Activated CD4-positive, alpha-beta T cell treated with anti-CD3 and anti-CD28 coated beads, Interleukin-2, amount 50 U/mL, for 24 hours (primary cell): ENCODE data around the gene MED10.

Experiments
- DNase-seq, 2 donors: peaks; one replicate each; pipeline ENCODE4 v3.0.0-alpha.2; 2020; ENCODE audit warnings: low read depth in 1 of 2, low spot score in 1 of 2

Gene MED10, protein sequence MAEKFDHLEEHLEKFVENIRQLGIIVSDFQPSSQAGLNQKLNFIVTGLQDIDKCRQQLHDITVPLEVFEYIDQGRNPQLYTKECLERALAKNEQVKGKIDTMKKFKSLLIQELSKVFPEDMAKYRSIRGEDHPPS

DNA sequence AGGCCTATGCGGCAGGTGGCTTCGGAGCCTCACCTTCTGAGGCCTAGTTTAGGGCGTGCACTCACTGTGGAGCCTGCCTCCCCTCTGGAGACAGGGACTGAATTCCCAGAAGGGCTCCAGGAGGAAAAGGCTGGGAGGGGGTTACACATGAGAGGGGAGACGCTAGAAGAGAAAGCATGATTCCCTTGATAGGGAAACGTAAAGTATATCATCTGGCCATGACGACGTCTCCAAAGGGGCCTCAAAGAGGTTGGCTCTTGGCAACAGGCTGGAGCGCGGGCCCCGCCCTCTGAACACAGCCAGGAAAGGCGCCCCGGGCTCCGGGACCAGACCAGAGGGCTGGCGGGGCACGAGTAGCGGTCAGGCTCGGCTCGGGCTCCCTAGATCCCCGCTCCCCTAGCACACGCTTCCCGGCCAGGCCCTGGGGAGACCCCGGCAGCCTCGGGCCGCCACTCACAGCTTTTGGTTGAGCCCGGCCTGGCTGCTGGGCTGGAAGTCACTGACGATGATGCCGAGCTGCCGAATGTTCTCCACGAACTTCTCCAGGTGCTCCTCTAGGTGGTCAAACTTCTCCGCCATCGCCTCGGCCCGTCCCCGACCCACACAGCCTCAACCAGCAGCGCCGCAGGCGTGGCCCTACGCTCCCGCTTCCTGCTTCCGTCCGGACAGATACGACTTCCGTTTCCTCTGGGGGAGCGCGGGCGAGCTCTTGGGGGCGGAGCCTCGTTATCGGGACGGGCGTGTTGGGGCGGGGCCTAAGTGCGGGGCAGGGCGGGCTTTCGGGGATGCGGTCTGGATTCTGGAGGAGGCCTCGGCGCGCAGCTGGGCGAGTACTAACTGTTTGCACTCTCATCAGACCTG, at the start of gene MED10:
MED10 (minus strand) TSS at position 643 of the 861 bp plus-strand sequence; CDS start at position 579, 64 bp downstream.
- DNase-seq = peak; percentile 93 to 94

DNA sequence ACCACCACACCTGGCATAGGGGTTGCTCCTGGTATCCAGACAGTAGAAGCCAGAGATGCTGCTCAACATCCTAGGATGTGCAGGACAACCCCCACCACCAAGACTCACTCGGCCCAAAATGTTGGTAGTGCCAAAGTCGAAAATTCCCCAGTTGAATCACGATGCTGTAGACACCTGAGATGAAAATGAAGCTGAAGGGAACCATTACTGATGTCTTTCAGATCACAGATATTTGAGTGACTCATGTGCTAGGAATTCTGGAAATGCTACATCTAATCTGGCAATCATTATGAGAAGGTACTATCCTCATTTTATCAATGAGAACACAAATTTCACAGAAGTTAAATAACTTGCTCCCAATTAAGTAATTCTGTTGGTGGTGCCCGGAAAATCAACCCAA, 49.3 kb upstream of the MED10 start:
- no peak for DNase-seq

DNA sequence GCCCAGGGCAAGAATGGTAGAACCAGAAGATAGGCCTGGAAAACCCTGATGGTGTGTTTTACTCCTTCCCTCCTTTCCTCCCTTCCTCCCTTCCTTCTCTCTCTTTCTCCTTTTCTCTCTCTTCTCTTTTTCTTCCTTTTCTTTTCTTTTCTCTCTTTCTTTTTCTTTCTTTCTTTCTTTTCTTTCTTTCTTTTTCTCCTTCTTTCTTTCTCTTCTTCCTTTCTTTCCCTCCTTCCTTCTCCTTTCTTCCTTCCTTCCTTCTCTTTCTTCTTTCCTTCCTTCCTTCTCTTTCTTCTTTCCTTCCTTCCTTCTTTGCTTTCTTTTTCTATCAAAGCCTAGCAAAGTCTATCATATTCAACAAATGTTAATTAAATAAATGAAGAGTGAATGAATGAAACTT, 46.4 kb upstream of the MED10 start:
- DNase-seq = no peak

DNA sequence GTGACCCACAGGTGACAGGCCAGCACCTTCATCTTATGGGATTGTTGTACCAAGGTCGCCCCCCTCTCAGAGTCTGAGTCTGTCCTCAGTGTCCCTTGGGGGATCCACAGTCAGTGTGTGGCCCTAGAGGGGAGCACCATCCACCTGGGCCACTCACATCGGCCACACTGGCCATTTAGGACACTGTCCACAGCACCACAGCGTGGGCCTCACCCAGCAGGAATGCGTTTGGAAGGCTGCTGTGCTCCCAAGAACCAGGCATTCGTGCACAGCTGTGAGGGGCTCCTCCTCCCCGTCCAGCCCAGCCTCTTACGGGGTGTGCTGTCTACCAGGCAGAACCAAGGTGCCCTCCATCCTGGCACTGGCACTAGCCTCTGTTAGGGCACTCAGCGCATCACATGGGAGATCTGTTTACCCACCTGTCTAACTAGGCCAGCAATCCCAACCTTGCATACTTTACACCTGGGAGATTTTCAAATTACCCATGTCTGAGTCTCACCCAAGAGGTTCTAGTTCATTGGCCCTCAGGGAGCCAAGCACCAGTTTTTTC, 45.8 kb upstream of the MED10 start:
- no peak for DNase-seq

DNA sequence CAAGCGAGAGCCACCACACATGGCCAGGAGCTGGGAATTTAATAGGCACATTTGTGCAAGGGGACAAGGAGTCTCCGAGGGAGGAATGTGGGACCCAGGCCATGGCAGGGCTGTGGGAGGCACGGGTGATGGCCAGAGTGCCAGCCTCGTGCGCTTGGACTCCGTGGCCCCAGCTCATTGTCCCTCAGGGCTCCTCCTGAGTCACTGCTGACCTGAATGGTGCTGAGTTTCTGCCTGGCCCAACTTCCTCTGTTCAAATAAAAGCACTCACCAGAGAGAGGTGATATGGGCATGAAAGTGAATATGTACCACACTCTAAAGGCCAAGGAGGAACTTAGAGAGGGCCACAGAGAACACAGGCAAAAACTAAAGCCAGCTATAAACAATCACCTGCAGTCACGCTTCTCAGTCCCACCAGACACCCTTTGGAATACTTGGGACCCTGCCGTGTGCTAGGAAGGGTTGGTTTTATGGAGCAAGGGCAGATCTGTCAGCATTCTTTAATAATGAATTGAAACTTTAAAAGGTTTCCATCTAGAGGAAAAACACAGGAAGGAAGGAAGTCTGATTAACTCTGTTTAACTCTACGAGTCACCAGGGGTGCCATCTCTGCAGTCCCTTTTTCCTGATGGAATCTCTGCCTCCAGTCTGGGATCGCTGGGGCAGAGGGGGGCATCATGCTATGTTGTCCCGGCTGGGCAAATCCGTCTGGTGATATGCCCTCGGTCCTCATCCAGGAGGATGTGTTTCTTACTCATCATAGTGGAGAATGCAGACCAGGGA, 45.2 kb upstream of the MED10 start:
- no peak for DNase-seq

DNA sequence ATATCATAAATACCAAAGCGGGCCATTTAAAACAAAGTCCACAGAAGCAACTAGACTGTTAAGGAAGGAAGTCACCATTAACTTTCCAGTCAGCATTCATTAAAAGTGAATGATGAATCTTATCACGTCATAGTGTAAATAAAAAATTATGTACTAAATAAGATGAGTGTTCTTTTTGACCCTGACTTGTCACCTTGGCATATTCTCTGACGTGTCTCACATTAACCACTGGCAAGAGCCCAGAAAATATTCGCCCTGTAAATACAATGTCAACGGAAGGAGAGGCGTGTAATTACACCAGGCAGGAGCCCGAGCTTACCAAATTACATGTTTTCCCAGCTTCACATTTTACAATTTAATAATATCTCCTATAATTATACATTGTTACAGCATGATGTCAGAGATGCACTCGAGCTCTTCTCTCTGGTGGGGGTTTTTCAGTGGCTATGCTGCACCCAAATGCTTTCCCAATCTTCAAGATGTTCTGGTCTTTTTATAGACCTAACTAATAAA, 41.0 kb upstream of the MED10 start:
- DNase-seq = no peak

DNA sequence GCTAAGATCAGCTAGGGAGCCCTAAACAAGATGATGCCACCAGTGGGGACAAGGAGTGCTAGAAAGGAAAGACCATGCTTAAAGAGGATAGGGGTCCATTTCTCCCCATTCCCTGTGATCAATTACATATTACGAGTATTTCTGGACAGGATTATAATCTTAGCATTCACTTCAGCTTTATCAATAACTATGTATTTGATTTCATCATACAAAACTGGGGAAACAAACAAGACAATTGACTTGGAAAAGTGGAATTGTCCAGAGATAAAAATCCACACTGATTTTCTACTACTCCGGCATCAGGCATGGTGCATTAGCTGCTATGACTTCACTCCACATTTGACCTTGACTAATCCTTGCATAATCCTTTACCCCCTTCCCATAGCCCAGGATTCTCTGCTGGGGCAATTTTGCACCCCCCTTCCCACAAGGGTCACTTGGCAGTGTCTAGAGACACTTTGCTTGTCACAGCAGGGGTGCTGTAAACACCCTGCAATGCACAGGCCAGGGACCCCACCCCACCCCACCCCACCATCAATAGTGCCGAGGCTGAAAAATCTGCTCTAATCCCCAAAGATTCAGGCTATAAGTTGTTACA, 40.4 kb upstream of the MED10 start:
- DNase-seq = no peak

DNA sequence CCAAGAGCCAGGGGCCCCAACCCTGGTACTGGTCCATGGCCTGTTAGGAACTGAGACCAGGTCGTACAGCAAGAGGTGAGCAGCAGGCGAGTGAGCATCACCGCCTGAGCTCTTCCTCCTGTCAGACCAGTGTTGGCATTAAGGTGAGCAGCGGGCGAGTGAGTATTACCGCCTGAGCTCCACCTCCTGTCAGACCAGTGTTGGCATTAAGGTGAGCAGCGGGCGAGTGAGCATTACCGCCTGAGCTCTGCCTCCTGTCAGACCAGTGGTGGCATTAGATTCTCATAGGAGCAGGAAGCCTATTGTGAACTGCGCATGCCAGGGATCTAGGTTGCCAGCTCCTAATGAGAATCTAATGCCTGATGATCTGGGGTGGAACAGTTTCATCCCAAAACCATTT, 39.3 kb upstream of the MED10 start:
- DNase-seq = no peak

DNA sequence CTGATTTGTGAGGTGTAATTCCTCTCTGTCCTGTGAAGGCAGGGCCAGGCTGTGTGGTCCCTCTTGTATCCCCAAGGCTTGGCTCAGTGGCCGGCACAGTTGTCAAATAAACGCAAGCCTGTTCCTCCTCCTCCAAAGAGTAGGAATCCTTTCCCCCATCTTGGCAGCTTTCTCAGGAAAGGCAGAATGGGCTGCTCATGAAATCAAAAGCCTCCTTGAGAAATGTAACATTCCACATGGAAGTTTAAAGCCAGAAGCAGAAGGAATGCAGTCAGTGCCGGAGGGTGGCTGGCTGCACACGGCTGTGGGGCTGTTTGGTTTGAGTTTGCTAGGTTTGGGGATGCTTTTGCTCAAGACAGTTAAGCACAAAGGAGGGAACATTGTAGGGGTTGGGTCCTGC, 34.5 kb upstream of the MED10 start:
- no peak for DNase-seq

DNA sequence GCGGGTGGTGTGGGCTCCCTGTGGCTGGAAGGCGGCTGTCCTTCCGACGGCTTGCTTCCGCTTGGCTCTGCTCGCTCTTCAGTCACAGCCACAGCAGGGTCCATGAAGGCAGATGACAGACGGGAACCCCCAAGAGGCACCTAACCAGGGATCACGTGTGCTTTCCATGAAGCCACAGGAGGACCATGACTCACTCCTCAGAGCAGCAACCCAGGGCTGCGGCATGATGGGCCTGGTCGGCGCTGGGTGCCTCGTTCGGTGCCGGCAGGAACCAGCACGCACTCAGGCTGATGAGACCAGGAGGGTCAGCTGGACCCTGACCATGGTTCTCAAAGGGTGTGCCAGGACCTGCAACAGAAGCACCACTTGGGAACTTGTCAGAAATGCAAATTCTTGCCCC, 32.8 kb upstream of the MED10 start:
- DNase-seq = no peak

DNA sequence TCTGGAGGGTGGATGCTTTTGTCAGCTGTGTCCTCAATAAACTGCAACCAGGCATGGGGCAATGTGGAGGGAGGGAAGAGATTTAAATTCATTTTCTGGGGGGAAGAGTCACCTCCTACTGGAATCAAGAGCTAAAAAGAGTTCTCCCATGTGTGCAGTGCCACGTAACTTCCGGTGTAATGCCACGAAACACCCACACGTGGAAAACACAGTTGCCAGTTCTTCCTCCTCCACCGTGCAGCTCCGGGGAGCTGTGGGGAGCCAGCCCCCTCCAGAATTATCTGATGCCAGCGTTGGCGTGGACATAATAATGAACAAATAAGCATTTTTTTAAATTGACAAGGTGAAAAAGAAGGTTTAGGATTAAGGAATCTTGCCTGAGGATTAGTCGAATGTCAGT, 32.1 kb upstream of the MED10 start:
- no peak for DNase-seq

DNA sequence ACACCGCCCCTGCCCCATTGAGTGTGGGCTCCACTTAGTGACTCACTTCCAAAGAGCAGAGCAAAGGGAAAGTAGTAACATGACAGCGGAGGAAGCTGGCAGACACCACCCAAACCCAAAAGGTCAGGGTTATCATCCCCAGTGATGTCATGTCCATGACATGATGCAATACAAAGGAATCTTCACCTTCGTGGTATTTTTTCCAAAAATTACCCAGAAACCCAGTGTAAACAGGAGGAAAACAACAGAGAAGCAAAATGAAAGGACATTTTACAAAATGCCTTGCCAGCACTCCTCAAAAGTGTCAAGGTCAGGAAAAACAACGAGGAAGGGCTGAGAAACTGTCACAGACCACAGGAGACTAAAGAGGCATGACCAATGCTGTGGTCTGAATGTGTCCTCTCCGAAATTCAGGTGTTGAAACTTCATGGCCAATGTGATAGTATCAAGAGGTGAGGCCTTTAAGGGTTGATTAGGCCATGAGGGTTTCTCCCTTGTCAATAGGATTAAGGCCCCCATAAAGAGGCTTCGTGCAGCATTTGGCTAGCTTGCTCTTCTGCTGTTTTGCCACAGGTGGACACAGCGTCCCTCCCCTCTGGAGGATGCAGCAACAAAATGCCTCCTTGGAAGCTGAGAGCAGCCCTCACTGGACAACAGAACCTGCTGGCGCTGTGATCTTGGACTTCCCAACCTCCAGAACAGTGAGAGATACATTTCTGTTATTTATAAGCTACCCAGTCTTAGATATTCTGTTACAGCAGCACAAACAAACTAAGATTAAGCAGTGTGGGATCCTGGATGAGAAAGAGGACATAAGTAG, 30.5 kb upstream of the MED10 start:
- DNase-seq = no peak

DNA sequence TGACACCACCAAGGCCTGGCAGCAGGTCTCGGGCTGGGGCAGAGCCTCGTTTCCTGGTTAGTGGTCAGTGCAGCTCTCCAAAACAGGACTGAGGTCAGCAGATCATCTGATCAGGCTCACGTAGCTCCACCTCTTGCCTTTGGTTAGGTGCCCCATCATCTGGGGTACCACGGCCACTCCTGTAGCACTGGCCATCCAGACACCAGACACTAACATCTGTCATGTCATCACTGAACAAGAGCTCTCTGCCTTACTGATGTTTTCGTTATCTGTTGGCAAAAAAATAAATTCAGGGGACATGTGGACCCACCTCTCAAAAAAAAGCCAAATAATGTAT, 29.9 kb upstream of the MED10 start:
- no peak for DNase-seq

DNA sequence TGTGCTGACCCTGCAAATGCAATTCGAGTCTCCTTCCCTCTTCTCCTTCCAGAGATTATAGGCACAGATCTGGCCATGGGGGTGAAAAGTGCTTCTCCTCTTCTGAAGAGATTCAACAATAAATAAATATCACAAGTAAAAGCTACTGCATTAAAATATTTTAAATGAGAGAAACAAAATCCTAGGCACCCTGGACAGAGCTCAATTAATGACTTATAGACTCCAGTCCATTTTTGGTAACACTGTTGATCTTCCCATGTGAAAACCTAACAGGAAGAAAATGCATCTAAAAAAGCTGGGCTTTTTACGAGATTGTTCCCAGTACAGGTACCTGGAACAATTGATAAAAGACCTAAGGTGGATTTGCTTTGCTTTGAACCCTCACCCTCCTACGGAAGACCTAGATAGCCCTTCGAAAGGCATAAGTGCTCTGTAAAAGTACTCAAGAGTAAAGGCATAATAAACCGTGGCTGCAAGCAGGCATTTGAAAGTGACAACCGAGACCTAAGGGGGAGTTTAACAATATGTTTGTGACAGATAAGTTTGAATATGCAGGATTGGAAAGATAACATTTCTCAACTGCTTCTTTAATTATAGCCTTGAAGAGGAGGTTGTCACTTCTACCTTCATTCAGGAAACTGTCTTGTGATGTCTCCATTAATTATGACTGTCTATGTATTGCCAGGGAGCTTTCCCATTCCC, 29.4 kb upstream of the MED10 start:
- no peak for DNase-seq

DNA sequence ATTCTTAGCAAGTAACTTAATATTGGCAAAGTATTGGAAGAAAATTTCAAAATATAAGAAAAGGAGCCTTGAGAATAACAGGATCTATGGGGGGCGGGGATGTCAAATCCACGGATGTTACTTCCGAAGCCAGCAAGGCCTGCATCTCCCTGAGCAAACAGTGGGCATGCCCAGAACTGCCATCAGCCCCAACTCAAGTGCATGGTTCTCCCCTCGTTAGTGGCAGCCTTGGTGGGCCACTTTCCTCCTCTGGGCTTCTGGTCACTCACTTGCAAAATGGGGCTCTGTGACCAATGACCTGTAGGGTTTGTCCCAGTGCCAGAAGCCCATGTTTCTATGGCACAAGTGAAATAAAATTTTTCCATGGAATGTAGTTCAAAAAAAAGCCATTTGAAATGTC, 27.2 kb upstream of the MED10 start:
- no peak for DNase-seq

DNA sequence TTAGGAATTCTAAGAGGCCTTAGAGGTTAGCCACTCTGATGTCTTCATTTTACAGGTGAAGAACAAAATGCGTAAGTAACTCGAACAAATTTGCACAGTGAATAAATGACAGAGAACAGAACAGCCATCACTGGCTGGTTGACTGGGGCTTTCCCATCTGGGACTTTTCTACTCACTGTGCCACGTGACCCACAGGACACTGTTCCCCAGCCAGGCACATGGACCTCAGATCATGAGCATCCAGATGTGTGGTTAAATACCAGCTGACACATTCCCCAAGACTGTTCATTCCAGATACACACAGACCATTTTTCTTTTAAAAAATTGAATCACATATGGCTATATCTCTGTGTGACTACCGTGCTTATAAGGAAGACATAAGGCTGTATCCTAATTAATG, 25.8 kb upstream of the MED10 start:
- no peak for DNase-seq

DNA sequence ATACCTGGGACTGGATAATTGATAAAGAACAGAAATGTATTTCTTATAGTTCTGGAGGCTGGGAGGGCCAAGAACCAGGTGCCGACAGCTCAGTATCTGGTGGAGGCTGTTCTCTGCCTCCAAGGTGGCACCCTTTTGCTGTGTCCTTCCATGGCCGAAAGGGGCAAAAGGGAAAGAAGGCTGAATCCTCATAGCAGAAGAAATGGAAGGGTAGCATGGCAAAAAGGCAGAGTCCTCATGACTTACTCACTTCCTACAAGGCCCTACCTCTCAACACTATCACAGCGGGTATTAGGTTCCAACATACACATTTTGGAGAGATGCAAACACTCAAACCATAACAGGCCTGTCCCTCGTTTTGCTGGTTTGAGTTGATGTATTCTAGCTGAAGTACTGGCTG, 25.1 kb upstream of the MED10 start:
- no peak for DNase-seq

DNA sequence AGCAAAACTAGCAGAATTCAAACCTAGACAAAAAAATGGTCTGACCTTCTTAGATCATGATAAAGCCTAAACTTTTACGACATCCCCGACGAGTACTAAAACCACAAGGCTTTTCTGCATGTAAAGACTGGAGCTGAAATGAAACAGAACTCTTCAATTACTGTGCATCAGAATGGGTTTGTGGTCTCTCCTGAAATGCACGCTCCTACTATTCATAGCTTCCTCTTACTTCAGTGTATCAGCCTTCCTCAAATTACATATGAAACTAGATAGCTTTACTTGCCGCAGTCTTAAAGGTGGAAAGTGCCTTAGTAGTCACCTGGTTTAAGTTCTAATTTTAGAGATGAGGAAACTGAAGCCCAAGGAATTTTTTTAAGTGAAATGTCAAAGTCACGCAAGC, 24.6 kb upstream of the MED10 start:
- DNase-seq = no peak

DNA sequence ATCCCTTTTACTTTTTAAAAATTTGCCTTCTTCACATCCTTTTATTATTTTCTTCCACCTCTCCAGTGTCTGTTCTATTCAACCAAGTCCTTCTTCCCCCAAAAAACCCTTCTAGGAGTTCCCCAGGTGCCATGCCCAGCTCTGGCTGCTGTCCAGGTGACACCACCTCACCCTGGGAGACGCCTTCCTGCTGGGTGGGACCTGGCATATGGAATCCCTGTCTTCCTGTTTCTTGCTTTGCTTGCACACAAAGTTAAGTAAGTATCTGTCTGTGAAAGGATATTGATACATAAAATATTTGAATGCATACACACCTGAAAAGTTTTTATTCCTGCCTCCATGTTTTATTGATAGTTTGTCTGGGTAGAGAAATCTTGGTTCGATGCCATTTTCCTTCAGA, 23.1 kb upstream of the MED10 start:
- DNase-seq = no peak
